T47D (cell line): ENCODE measurements around the gene CDH13.

Experiments
- DNase-seq, 2 experiments: peaks; one replicate each; pipeline versions ENCODE4 v3.0.0 to v3.0.0-alpha.2; 2011 to 2012; ENCODE audit warnings: low read depth in 1 of 2, low spot score in 1 of 2
- JUND ChIP-seq: IDR thresholded peaks from 2 replicates; pipeline ENCODE4 v1.6.1; 2012; ENCODE audit warnings: low read depth
- in situ Hi-C: cut with HindIII; loops from 2 replicates; pipeline ENCODE4 v1.10.0; 2016; ENCODE audit warnings: low sequenced_read_pairs, low pct_unique_long_range_greater_than_20kb

Gene CDH13

GRCh38 chr16:82874672-82875071 lies 247.9 kb downstream of the CDH13 start:
- no peak for TF ChIP-seq JUND
- DNase-seq = no peak
- in situ Hi-C loops = no loop called here

GRCh38 chr16:82876951-82877350 lies 250.2 kb downstream of the CDH13 start:
- no peak for TF ChIP-seq JUND

DNA sequence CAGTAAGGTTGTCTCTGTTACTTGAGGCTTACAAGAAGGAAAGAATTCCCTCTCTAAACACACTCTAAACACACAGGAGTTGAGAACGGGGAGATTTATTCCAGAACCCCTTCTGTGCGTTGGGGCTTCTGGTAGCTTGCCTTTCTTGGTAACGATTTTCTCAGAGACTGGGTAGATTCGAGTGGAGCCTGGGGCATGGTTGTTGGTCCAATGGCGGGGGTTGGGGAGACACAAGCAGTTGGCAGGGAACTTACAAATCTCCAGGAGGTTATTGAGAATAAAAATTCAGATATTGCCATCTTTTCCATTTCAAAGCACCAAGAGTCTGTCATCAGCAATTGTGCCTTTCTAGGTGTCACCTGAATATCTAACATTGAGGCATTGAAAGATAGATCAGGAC lies 251.7 kb downstream of the CDH13 start:
- TF ChIP-seq JUND = no peak
- DNase-seq = no peak
- in situ Hi-C loops = no loop called here

More at GRCh38 chr16:82876951-82877350, 250.2 kb downstream of the CDH13 start:
- DNase-seq = no peak
- in situ Hi-C loops = no loop called here

DNA sequence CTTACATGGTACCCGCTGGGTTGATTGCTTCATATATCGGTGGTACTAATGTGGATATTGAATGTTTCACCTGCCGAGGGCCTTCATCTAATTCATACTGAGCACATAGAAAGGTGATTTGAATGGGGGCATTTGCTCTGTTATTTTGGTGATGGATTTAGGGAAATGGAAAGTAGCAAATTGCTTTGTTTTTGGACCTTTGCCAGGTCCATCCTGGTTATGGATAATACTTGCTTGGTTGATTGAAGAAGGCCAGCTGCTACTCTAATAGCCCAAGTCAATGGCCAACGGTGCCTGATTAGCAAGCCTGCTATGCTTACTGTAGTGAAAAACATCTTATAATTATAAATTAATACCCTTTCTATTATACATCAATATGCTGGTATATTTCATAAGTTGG lies 253.6 kb downstream of the CDH13 start:
- in situ Hi-C loops = no loop called here
- no peak for DNase-seq
- no peak for TF ChIP-seq JUND

DNA sequence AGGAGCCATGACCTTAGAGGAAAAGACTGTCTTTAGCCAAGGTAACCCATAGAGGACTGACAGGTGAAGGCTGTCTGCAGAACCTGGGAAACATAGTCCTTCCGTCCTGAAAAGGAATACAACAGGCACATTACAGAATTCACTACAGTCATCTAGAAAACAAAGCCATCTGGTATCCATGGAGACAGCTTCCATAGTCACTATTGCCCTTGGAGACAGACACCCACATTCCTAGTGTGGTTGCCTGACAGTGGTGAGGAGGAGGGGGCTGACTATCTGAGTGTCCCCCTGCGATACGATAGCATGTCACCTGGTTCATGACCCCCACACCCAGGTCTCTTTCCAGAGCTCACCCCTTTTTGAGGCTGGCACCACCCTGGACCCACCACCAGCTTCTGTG lies 254.7 kb downstream of the CDH13 start:
- no peak for DNase-seq
- no peak for TF ChIP-seq JUND
- in situ Hi-C loops = no loop called here

- DNase-seq = no peak
- TF ChIP-seq JUND = no peak
- in situ Hi-C loops = no loop called here
Observed at GRCh38 chr16:82882226-82882625, 255.5 kb downstream of the CDH13 start.

DNA sequence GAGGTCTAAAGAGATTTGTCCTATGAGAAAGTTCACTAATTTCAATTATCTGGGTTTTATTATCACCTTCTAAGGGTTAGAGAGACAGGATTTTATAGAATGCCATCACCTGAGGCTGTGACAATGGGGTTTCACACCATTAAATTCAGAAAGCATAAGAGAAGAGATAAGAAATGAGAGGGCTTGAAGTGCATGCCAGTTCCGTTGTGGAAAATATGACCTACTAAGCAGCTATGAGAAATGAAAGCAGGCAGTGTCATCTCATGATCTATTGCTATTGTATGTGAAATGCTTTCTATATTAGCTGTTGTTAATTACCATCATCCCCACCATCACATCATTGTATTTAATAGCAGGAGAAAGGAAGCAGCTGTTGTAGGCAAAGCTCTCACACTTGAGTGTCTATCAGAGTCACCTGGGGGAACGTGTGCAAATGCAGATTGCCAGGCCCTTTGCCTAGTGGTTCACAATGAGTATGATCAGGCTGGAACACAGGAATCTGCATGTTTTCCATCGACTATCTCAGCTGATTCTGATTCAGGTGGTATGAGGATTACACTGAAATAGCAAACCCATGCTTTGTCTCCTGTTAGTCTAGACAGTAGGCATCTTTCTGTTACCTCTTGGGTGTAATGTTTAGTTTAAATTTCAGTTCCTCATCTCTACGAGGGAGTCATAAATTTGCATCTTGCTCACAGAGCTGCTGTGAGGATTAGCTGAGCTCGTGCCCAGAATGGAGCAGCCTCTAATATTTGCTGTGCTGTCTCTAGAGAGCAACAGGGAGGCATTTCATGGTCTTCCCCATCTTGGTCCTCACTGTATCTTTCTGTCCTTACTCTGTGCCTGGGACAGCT lies 256.4 kb downstream of the CDH13 start:
- in situ Hi-C loops = no loop called here
- no peak for TF ChIP-seq JUND
- DNase-seq = no peak

- TF ChIP-seq JUND = no peak
- in situ Hi-C loops = no loop called here
- no peak for DNase-seq
Observed at GRCh38 chr16:82884320-82884898, 257.6 kb downstream of the CDH13 start.

GRCh38 chr16:82886146-82886545 lies 259.4 kb downstream of the CDH13 start:
- no peak for TF ChIP-seq JUND
- in situ Hi-C loops = no loop called here
- no peak for DNase-seq

DNA sequence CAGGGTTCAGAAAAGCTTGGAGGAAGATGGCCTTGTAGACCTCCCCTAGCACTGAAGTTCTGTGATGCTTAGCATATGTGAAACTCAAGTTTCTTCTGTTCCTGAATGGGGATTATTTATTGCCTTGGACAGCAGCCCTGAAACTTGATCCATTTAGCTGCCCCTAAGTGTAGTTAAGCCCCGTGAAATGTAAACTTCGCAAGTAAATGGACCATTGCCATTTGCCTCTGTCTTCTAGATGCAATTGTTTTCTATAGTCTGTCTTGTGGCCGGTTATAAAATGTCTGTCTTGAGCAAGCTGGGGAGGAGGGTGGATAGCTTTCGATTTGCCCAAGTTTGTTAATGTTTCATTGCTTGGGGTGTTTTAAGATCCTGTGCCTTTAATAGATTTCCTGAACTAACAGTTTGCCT lies 261.8 kb downstream of the CDH13 start:
- in situ Hi-C loops = no loop called here

DNA sequence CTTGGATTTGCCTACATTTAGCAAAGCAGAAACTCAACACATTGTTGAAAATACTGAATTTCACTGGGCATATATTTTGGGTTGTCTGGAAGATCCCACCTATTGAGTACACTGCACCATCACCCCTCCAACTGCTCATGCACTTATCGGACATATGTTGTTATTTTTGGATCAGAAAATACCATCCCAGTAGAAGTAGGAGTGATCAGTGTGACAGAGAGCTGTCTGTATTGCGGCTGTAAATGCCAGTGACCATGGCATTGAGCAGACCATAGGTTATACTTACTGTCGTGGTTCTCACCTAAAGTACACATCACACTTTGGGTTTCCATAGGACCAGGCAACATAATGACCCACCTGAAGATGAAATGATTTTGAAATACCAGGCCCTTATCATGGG lies 264.7 kb downstream of the CDH13 start:
- DNase-seq = no peak
- in situ Hi-C loops = no loop called here
- TF ChIP-seq JUND = no peak

More for the DNA sequence above, 261.8 kb downstream of the CDH13 start:
- no peak for DNase-seq
- no peak for TF ChIP-seq JUND

- TF ChIP-seq JUND = no peak
- in situ Hi-C loops = no loop called here
- no peak for DNase-seq
Observed at GRCh38 chr16:82891918-82892317, 265.1 kb downstream of the CDH13 start.

DNA sequence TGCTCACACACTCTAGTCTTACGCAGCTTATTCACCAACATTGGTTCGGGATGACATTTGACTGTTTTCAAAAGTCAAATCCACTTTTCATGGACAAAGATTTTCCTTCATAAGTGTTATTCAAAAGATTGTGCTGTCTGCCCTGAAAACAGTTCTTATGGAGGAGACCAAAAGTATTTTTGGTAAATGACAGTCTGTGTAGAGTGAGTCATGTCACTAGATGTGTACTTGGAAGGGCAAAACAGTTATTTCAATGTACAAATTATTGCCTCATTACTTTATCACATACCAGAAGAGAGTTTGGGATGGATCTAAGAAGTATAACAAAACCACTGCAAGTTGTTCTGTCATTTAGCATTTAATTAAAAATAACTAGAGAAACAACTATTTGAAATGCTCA lies 265.6 kb downstream of the CDH13 start:
- in situ Hi-C loops = no loop called here
- TF ChIP-seq JUND = no peak

More for the DNA sequence above, 265.6 kb downstream of the CDH13 start:
- no peak for DNase-seq
